ENCODE data around the gene TRIM61.

DNA sequence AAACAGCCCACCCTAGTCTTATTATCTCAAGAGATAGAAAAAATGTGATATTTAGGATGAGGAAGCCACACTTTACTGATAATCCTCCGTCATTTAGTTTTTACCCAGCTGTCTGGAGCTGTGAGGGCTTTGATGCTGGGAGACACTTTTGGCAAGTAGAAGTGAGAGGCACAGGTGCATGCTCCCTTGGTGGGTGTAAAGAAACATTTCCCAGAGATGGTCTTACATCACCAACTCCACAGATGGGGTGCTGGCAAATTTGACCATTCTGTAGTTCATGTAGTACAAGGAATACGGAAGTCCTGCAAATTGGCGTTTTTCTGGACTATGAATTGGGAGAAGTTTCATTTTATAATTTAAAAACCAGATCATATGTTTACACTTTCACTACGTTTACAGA lies 28.5 kb downstream of the TRIM61 start:
- TF ChIP-seq POLR2A (IDR thresholded peaks at IDR 0.05; ENCODE audit: low read depth, low read length) (no peak), POLR2AphosphoS5 (IDR thresholded peaks at IDR 0.05; ENCODE audit: low read depth, low read length) (no peak)
